ENCODE measurements around the gene PTPRN2.

PTPRN2 gene

GRCh38 chr7:157794746-157795065 is 792.9 kb downstream of the PTPRN2 start:
- H3K36me3 Mint-ChIP-seq (ENCODE audit: low read depth): no peaks in the 10 kb centered on the region
- H3K4me1 Mint-ChIP-seq: peaks cover 19% of the 10 kb centered on the region
- no peak overlapping the region for H3K4me3 Mint-ChIP-seq
- no peak overlapping the region for H3K27ac Mint-ChIP-seq
- no peaks in the 10 kb centered on the region for H3K9me3 Mint-ChIP-seq
- H3K27me3 Mint-ChIP-seq (ENCODE audit: low read depth, poor library complexity): peaks cover 6% of the 10 kb centered on the region
- no peak for DNase-seq
- TF ChIP-seq CTCF (IDR thresholded peaks at IDR 0.05): no peak

- TF ChIP-seq CTCF (IDR thresholded peaks at IDR 0.05): no peak
- no peak overlapping the region for H3K27ac Mint-ChIP-seq
- H3K4me3 Mint-ChIP-seq: no peak overlapping the region
- no peaks in the 10 kb centered on the region for H3K9me3 Mint-ChIP-seq
- H3K27me3 Mint-ChIP-seq (ENCODE audit: low read depth, poor library complexity): peaks cover 6% of the 10 kb centered on the region
- H3K4me1 Mint-ChIP-seq: peaks cover 19% of the 10 kb centered on the region
- DNase-seq: no peak
- H3K36me3 Mint-ChIP-seq (ENCODE audit: low read depth): no peaks in the 10 kb centered on the region
These were observed 793.5 kb downstream of the PTPRN2 start for GRCh38 chr7:157793973-157794745.

- Mint-ChIP-seq H3K27me3 (ENCODE audit: low read depth, poor library complexity) (peaks cover 3% of the 10 kb centered on the region), H3K4me3 (no peak overlapping the region), H3K4me1 (peaks cover 19% of the 10 kb centered on the region), H3K27ac (no peak overlapping the region), H3K9me3 (no peaks in the 10 kb centered on the region), H3K36me3 (ENCODE audit: low read depth) (no peaks in the 10 kb centered on the region)
- no peak for TF ChIP-seq CTCF (IDR thresholded peaks at IDR 0.05)
- DNase-seq: no peak
These were observed 794.6 kb downstream of the PTPRN2 start for GRCh38 chr7:157793087-157793353.

- Mint-ChIP-seq H3K4me3 (no peak overlapping the region), H3K9me3 (no peaks in the 10 kb centered on the region), H3K27ac (no peak overlapping the region), H3K4me1 (peaks cover 19% of the 10 kb centered on the region), H3K36me3 (ENCODE audit: low read depth) (no peaks in the 10 kb centered on the region), H3K27me3 (ENCODE audit: low read depth, poor library complexity) (no peaks in the 10 kb centered on the region)
- no peak for TF ChIP-seq CTCF (IDR thresholded peaks at IDR 0.05)
- DNase-seq: no peak
These were observed 795.2 kb downstream of the PTPRN2 start for GRCh38 chr7:157792241-157793086.

- peaks cover 19% of the 10 kb centered on the region for H3K4me1 Mint-ChIP-seq
- no peaks in the 10 kb centered on the region for H3K27me3 Mint-ChIP-seq (ENCODE audit: low read depth, poor library complexity)
- no peaks in the 10 kb centered on the region for H3K9me3 Mint-ChIP-seq
- no peak for TF ChIP-seq CTCF (IDR thresholded peaks at IDR 0.05)
- no peaks in the 10 kb centered on the region for H3K36me3 Mint-ChIP-seq (ENCODE audit: low read depth)
- no peak overlapping the region for H3K4me3 Mint-ChIP-seq
- H3K27ac Mint-ChIP-seq: no peak overlapping the region
- DNase-seq: no peak
These were observed 796.0 kb downstream of the PTPRN2 start for GRCh38 chr7:157791666-157792065.

GRCh38 chr7:157791261-157791660 is 796.4 kb downstream of the PTPRN2 start:
- Mint-ChIP-seq H3K36me3 (ENCODE audit: low read depth) (no peaks in the 10 kb centered on the region), H3K4me3 (no peak overlapping the region), H3K27me3 (ENCODE audit: low read depth, poor library complexity) (no peaks in the 10 kb centered on the region), H3K9me3 (no peaks in the 10 kb centered on the region), H3K27ac (no peak overlapping the region), H3K4me1 (peaks cover 17% of the 10 kb centered on the region)
- DNase-seq: no peak
- no peak for TF ChIP-seq CTCF (IDR thresholded peaks at IDR 0.05)

Data from nephron progenitor cell (in vitro differentiated cells).